Heart left ventricle (tissue), 16 donors: ENCODE results near the gene PAF1. TPM values are rescaled to one million over a fixed set of nuclear protein-coding genes. Genes with fewer than 3 reads are reported as not detected.
A peak's percentile ranks its signal among the peaks of the same experiment; 100 is the strongest.

Experiments used
- ATAC-seq, 4 donors: fragments of 200-7000 bp; cut with Tn5 transposase; one replicate each; pipeline ENCODE4 v1.9.1; 2020 to 2022; ENCODE audit warnings: moderate library complexity in 4 of 4, mild to moderate bottlenecking in 3 of 4, moderate number of reproducible peaks in 1 of 4
- DNase-seq, 5 donors: peaks; one replicate each; pipeline ENCODE4 v3.0.0-alpha.2; 2020
- H3K27ac ChIP-seq, 12 donors: fragments of 200-600 bp; sonication (generic) in 4 of 12; one replicate each; pipeline versions ENCODE4 v1.5.0 to v1.8.0; 2016 to 2022; ENCODE audit warnings: mild to moderate bottlenecking in 2 of 12
- H3K27me3 ChIP-seq, 9 donors: fragments of 200-600 bp; sonication (generic) in 2 of 9; one replicate each; pipeline versions ENCODE4 v1.5.1 to v1.8.0; 2016 to 2022; ENCODE audit warnings: mild to moderate bottlenecking in 3 of 9
- H3K36me3 ChIP-seq, 9 donors: fragments of 200-600 bp; sonication (generic) in 2 of 9; one replicate each; pipeline versions ENCODE4 v1.5.0 to v1.8.0; 2018 to 2022; ENCODE audit warnings: mild to moderate bottlenecking in 2 of 9
- H3K4me1 ChIP-seq, 12 donors: fragments of 200-600 bp; sonication (generic) in 4 of 12; one replicate each; pipeline versions ENCODE4 v1.5.0 to v1.8.0; 2016 to 2022; ENCODE audit warnings: mild to moderate bottlenecking in 3 of 12
- H3K4me3 ChIP-seq, 12 donors: fragments of 200-600 bp; sonication (generic) in 4 of 12; one replicate each; pipeline versions ENCODE4 v1.5.0 to v1.8.0; 2017 to 2022; ENCODE audit warnings: mild to moderate bottlenecking in 9 of 12, moderate library complexity in 4 of 12
- H3K9me3 ChIP-seq, 12 donors: fragments of 200-600 bp; sonication (generic) in 4 of 12; one replicate each; pipeline versions ENCODE4 v1.5.0 to v1.8.0; 2016 to 2022; ENCODE audit warnings: mild to moderate bottlenecking in 1 of 12
- CTCF ChIP-seq, 12 donors: fragments of 200-600 bp; sonication (generic) in 4 of 12; IDR thresholded peaks; one replicate each; pipeline versions ENCODE4 v1.5.0 to v1.8.0; 2018 to 2022; ENCODE audit warnings: antibody characterized with exemption in 12 of 12, mild to moderate bottlenecking in 5 of 12
- POLR2A ChIP-seq, 2 donors: fragments of 450-650 bp; IDR thresholded peaks; one replicate each; pipeline ENCODE4 v1.6.1; 2017; ENCODE audit warnings: antibody characterized with exemption in 2 of 2, mild to moderate bottlenecking in 2 of 2, moderate library complexity in 2 of 2
- WGBS, 4 donors: extraction: QIAGEN DNeasy Blood & Tissue Kit in 2 of 4; methylation state at CpG; one replicate each; pipeline versions ENCODE4 v1.1.5 to v1.1.7; 2013 to 2018; 5-methylcytosine and 5-hydroxymethylcytosine counted together
- intact Hi-C, 10 donors: fragments of 100-400 bp; cut with DNase I; formaldehyde crosslinking; loops; one replicate each; pipeline versions ENCODE4 v1.11.1 to v1.14.2; 2022
- polyA plus RNA-seq, 2 donors: library from polyadenylated mRNA; stranded (reverse); fragments of 200-250 nt; gene quantifications; one replicate each; pipeline ENCODE4 v1.2.3, GENCODE V29; 2013
- total RNA-seq, 9 donors: library from RNA; depleted of rRNA in 2 of 9; stranded (reverse); fragments of >200 nt in 2 of 9; fragmentation: NEBNext Ultra II Directional in 3 of 9; extraction: Animal tissue kit (Norgen Biotek cat#: 25700) in 3 of 9; gene quantifications; one replicate each; pipeline versions ENCODE4 v1.1.0 to v1.2.4, GENCODE V29; 2016 to 2023
- donor health status: ischemic (EF 13 %, LVEDD 7.1; RV severe dilation, severe dysfunction).
- donor health status: healthy with polysubstance abuse.
- donor health status: DM: no; HTN: yes; CAD: no.
- donor health status: DM: no; HTN: no; CAD: no.
- donor health status: ischemic (EF 25% LVEDD 6.9; RV normal size, moderate dysfunction).
- donor health status: ischemic (EF 25% LVEDD 5.7; RV mildly dilated, moderate dysfunction).
- donor health status: healthy.
- donor health status: DM: yes; HTN: yes; CAD: no.
- donor health status: ischemic (EF 35%, LVEDD 5.7; RV mildly dilated, moderate dysfunction).
- donor health status: nonischemic (EF 11% LVEDD 7.7; RV severe dilation, severe dysfunction).
- donor health status: DM: yes; HTN: yes; CAD: no.
- donor health status: PGD.
- donor health status: ischemic (EF 29% LVEDD 5.4; RV normal size, mild dysfunction).
- donor health status: nonischemic (EF 23%, LVEDD 6.1; RV moderate dilation, normal function).

The PAF1 gene
- total and polyA plus RNA-seq, 11 donors: 32.5 to 75.7 (median 40.7) TPM

GRCh38 chr19:39435499-39436349, 44.8 kb upstream of the PAF1 start, which contains the start of gene RPS16:
Gene RPS16 (minus strand): TSS chr19:39435949. CDS start chr19:39435895, 54 bp downstream.
- peak within 1 kb of the TSS; percentile 73 to 93 (median 86) for H3K27ac ChIP-seq
- DNase-seq: peak; percentile 99
- peak; percentile 97 to 99 (median 99) for ATAC-seq
- TF ChIP-seq POLR2A (IDR thresholded peaks at IDR 0.05) (peak; percentile 70 to 96), CTCF (IDR thresholded peaks at IDR 0.05) (peak in 1 of 12 donors; percentile 18)
- 0 to 1% (median 0%) methylated on average over 48 to 61 of the region's 61 CpGs for WGBS, 4 donors
- H3K4me1 ChIP-seq: peaks cover 11 to 40% (median 23%) of the 10 kb centered on the region in 12 donors
- peak within 1 kb of the TSS; percentile 60 to 99 (median 90) for H3K4me3 ChIP-seq
- peaks cover 0 to 5% (median 0%) of the 10 kb centered on the region in 9 donors for H3K27me3 ChIP-seq
- peaks cover 5 to 33% (median 30%) of the 10 kb centered on the region in 9 donors for H3K36me3 ChIP-seq
- intact Hi-C loops: loop anchor here in 4 of 10 donors (1.0 to 5.0 kb wide), 5 partner anchors 10 to 47 kb away; partner anchors contain the start of genes PLEKHG2 (in 2 of the 4), SUPT5H (in 1 of the 4) and TIMM50 (in 1 of the 4)
- no peaks in the 10 kb centered on the region for H3K9me3 ChIP-seq

- Histone ChIP-seq H3K27ac (peak overlapping the region in 6 of 12 donors; percentile 86 to 93 (median 92)), H3K36me3 (peaks cover 5 to 33% (median 30%) of the 10 kb centered on the region in 9 donors), H3K27me3 (peaks cover 0 to 5% (median 0%) of the 10 kb centered on the region in 9 donors), H3K4me1 (peaks cover 11 to 41% (median 24%) of the 10 kb centered on the region in 12 donors), H3K4me3 (peak overlapping the region; percentile 60 to 99 (median 90)), H3K9me3 (no peaks in the 10 kb centered on the region)
- TF ChIP-seq POLR2A (IDR thresholded peaks at IDR 0.05): no peak
- TF ChIP-seq CTCF (IDR thresholded peaks at IDR 0.05): no peak
- DNase-seq: peak in 1 of 5 donors; percentile 55
- WGBS, 4 donors: 46 to 56% (median 53%) methylated on average over 10 of the region's 10 CpGs
- intact Hi-C loops: loop anchor here in 4 of 10 donors (1.0 to 5.0 kb wide), 4 partner anchors 20 to 48 kb away; partner anchors contain the start of genes PLEKHG2 (in 2 of the 4) and TIMM50 (in 1 of the 4)
- ATAC-seq: no peak
Measured at GRCh38 chr19:39434123-39435076, 43.5 kb upstream of the PAF1 start.

- peaks cover 5 to 33% (median 30%) of the 10 kb centered on the region in 9 donors for H3K36me3 ChIP-seq
- TF ChIP-seq CTCF (IDR thresholded peaks at IDR 0.05) (no peak), POLR2A (IDR thresholded peaks at IDR 0.05) (no peak)
- peaks cover 17 to 48% (median 31%) of the 10 kb centered on the region in 12 donors for H3K4me1 ChIP-seq
- no peaks in the 10 kb centered on the region for H3K9me3 ChIP-seq
- DNase-seq: peak in 1 of 5 donors; percentile 13
- H3K27me3 ChIP-seq: peaks cover 0 to 5% (median 0%) of the 10 kb centered on the region in 9 donors
- H3K4me3 ChIP-seq: peak overlapping the region in 1 of 12 donors; percentile 83
- H3K27ac ChIP-seq: peak overlapping the region in 4 of 12 donors; percentile 22 to 93 (median 89)
- intact Hi-C loops: loop anchor here in 2 of 10 donors (2.0 kb wide), 2 partner anchors 19 to 21 kb away; partner anchors contain the start of gene PLEKHG2 (in 1 of the 2)
- ATAC-seq: no peak
- whole genome bisulfite sequencing, 4 donors: 95 to 97% (median 95%) methylated on average over 8 of the region's 8 CpGs
Measured at GRCh38 chr19:39433480-39434079, 42.7 kb upstream of the PAF1 start.
